OCI-M1 (cell line): ENCODE results near the gene SLC66A3.

ENCODE experiments used
- DNase-seq: peaks from one replicate; lab custom pipeline; 2025; lab: John Stamatoyannopoulos, UW

The SLC66A3 gene

GRCh38 chr2:11155381-11156035 lies at the start of gene SLC66A3:
TSS of gene SLC66A3 (plus strand) at chr2:11155467. CDS start at chr2:11155547, 80 bp downstream.
- peak; percentile 92 for DNase-seq

- no peak for DNase-seq
Measured at GRCh38 chr2:11109002-11109401, 46.3 kb upstream of the SLC66A3 start.

- no peak for DNase-seq
Measured at GRCh38 chr2:11112870-11113428, 42.3 kb upstream of the SLC66A3 start.

- no peak for DNase-seq
Measured at GRCh38 chr2:11117776-11118175, 37.5 kb upstream of the SLC66A3 start.

- no peak for DNase-seq
Measured at GRCh38 chr2:11118761-11119160, 36.5 kb upstream of the SLC66A3 start.

- DNase-seq: peak; percentile 40
Measured at GRCh38 chr2:11121099-11121822, 34.0 kb upstream of the SLC66A3 start.

- peak; percentile 40 for DNase-seq
Measured at GRCh38 chr2:11121823-11122155, 33.5 kb upstream of the SLC66A3 start.

GRCh38 chr2:11122380-11122779 lies 32.9 kb upstream of the SLC66A3 start:
- DNase-seq: peak; percentile 38

- DNase-seq: no peak
Measured at GRCh38 chr2:11123001-11123809, 32.1 kb upstream of the SLC66A3 start.

- peak; percentile 73 for DNase-seq
Measured at GRCh38 chr2:11123856-11124759, 31.2 kb upstream of the SLC66A3 start.

GRCh38 chr2:11124760-11125068 lies 30.6 kb upstream of the SLC66A3 start:
- no peak for DNase-seq

GRCh38 chr2:11127761-11128160 lies 27.5 kb upstream of the SLC66A3 start:
- DNase-seq: no peak

- DNase-seq: no peak
Measured at GRCh38 chr2:11128243-11128951, 26.9 kb upstream of the SLC66A3 start.

GRCh38 chr2:11129598-11130449 lies 25.4 kb upstream of the SLC66A3 start:
- peak; percentile 69 for DNase-seq

- DNase-seq: no peak
Measured at GRCh38 chr2:11131166-11131920, 23.9 kb upstream of the SLC66A3 start.

GRCh38 chr2:11132036-11132671 lies 23.1 kb upstream of the SLC66A3 start:
- DNase-seq: no peak

GRCh38 chr2:11133238-11133935 lies 21.9 kb upstream of the SLC66A3 start:
- DNase-seq: no peak

- DNase-seq: no peak
Measured at GRCh38 chr2:11133936-11134320, 21.3 kb upstream of the SLC66A3 start.
